Endothelial cell of umbilical vein (primary cell): ENCODE measurements around the gene OTUD3. TPM values are rescaled to one million over a fixed set of nuclear protein-coding genes. Genes with fewer than 3 reads are reported as not detected.
"Not testable (repeated sequence)": the region's sequence is repeated elsewhere in the genome, so short reads cannot be mapped to it uniquely, and the experiment has no call there.

Source experiments
- BruUV-seq: library from RNA; stranded (reverse); fragments of 400-500 nt; replicated peaks from 2 replicates; lab custom pipeline; 2021; lab: Mats Ljungman, UMichigan
- CTCF ChIA-PET: fragments of 300-600, 350-600 bp; sonication (Branson Sonifier 250); formaldehyde crosslinking; loops from one replicate; lab custom pipeline; 2021; ENCODE audit warnings: antibody characterized with exemption, inconsistent platforms; lab: Charles Lee
- POLR2A ChIA-PET: fragments of 300-600, 350-600 bp; sonication (Branson Sonifier 250); formaldehyde crosslinking; loops from one replicate; lab custom pipeline; 2021; ENCODE audit warnings: antibody characterized with exemption, inconsistent platforms; lab: Charles Lee
- DNase-seq: peaks from one replicate; pipeline ENCODE4 v3.0.0-alpha.2; 2011; ENCODE audit warnings: low read depth, low spot score
- FAIRE-seq: peaks from 2 replicates; lab custom pipeline; 2011; peaks lifted over from hg19 to GRCh38; lab: Jason Lieb, UNC
- H2AFZ ChIP-seq: 2 replicates; pipeline ENCODE4 v1.6.0; 2012; ENCODE audit warnings: low read depth, low read length, control low read depth, inconsistent platforms
- H3K27ac ChIP-seq: 2 replicates; pipeline ENCODE4 v1.5.1; 2011; ENCODE audit warnings: low read depth, mild to moderate bottlenecking, control low read depth, low read length, moderate library complexity; ENCODE audit not compliant: insufficient read depth
- H3K27me3 ChIP-seq, 2 experiments: 2 replicates each; pipeline versions ENCODE4 v1.6.0 to v1.6.1; 2011; ENCODE audit warnings: low read length in 2 of 2, mixed read lengths in 1 of 2; ENCODE audit not compliant: control insufficient read depth in 2 of 2, insufficient read depth in 2 of 2
- H3K36me3 ChIP-seq, 2 experiments: 2 replicates in 1 of 2; 3 replicates in 1 of 2; pipeline ENCODE4 v1.5.1; 2011; ENCODE audit warnings: low read length in 2 of 2, mild to moderate bottlenecking in 1 of 2, moderate library complexity in 1 of 2; ENCODE audit not compliant: control insufficient read depth in 2 of 2, insufficient read depth in 2 of 2; ENCODE audit errors: extremely low read depth in 1 of 2
- H3K4me1 ChIP-seq: 3 replicates; pipeline ENCODE4 v1.5.1; 2011; ENCODE audit warnings: mild to moderate bottlenecking, low read length; ENCODE audit not compliant: control insufficient read depth, insufficient read depth; ENCODE audit errors: extremely low read depth
- H3K4me2 ChIP-seq: 2 replicates; pipeline ENCODE4 v1.6.1; 2011; ENCODE audit warnings: low read length, control low read depth, mixed read lengths; ENCODE audit not compliant: insufficient read depth
- H3K4me3 ChIP-seq, 3 experiments: fragments of 200-600 bp in 1 of 3; sonication (generic), shearing (Covaris generic) in 1 of 3; replicated peaks in 1 of 3; 2 replicates each; pipeline ENCODE4 v1.5.1; 2011 to 2016; ENCODE audit warnings: control low read depth in 3 of 3, low read length in 3 of 3, mild to moderate bottlenecking in 2 of 3, inconsistent platforms in 1 of 3, low read depth in 1 of 3, moderate library complexity in 1 of 3; ENCODE audit not compliant: insufficient read depth in 1 of 3
- H3K79me2 ChIP-seq: 2 replicates; pipeline ENCODE4 v1.6.0; 2012; ENCODE audit warnings: low read length, inconsistent platforms; ENCODE audit not compliant: control insufficient read depth, insufficient read depth
- H3K9ac ChIP-seq: replicated peaks from 2 replicates; pipeline ENCODE3; 2011; ENCODE audit warnings: low read length, control low read depth; ENCODE audit not compliant: insufficient read depth; ENCODE audit errors: extremely low read depth
- H3K9me1 ChIP-seq: replicated peaks from 3 replicates; pipeline ENCODE4 v1.6.0; 2011; ENCODE audit warnings: mild to moderate bottlenecking, low read length; ENCODE audit not compliant: control insufficient read depth, insufficient read depth; ENCODE audit errors: extremely low read depth
- H3K9me3 ChIP-seq: replicated peaks from 2 replicates; pipeline ENCODE4 v1.5.1; 2012; ENCODE audit warnings: low read length, inconsistent platforms; ENCODE audit not compliant: control insufficient read depth, insufficient read depth
- H4K20me1 ChIP-seq: replicated peaks from 2 replicates; pipeline ENCODE3; 2011; ENCODE audit warnings: mild to moderate bottlenecking, low read length; ENCODE audit not compliant: control insufficient read depth, insufficient read depth; ENCODE audit errors: extremely low read depth
- EZH2 ChIP-seq: IDR thresholded peaks from 2 replicates; pipeline ENCODE4 v1.6.1; 2012; ENCODE audit warnings: borderline replicate concordance, low read depth, mild to moderate bottlenecking, moderate library complexity, low read length, inconsistent platforms; ENCODE audit not compliant: severe bottlenecking
- FOS ChIP-seq: IDR thresholded peaks from 2 replicates; pipeline ENCODE4 v1.6.1; 2011; ENCODE audit warnings: mild to moderate bottlenecking, low read length, moderate library complexity, borderline replicate concordance; ENCODE audit not compliant: insufficient read depth
- GATA2 ChIP-seq: IDR thresholded peaks from 2 replicates; pipeline ENCODE4 v1.7.0; 2011; ENCODE audit warnings: low read depth, mild to moderate bottlenecking, moderate library complexity, mixed read lengths, low read length; ENCODE audit not compliant: insufficient read length, insufficient read depth
- JUN ChIP-seq: IDR thresholded peaks from 2 replicates; pipeline ENCODE4 v1.6.1; 2011; ENCODE audit warnings: borderline replicate concordance, low read depth; ENCODE audit not compliant: insufficient read length, insufficient read depth
- MYC ChIP-seq: IDR thresholded peaks from one replicate; pipeline ENCODE4 v1.6.1; 2011; ENCODE audit warnings: mild to moderate bottlenecking, low read depth, low read length
- POLR2A ChIP-seq: IDR thresholded peaks from 2 replicates; pipeline ENCODE4 v1.6.1; 2012; ENCODE audit warnings: low read depth, mild to moderate bottlenecking, control low read depth, low read length
- POLR2AphosphoS5 ChIP-seq: IDR thresholded peaks from 2 replicates; pipeline ENCODE4 v1.6.1; 2012; ENCODE audit warnings: low read depth, mild to moderate bottlenecking, control low read depth, low read length, moderate library complexity; ENCODE audit not compliant: insufficient read depth
- dilution Hi-C: fragments of 300-500 bp; cut with MboI; formaldehyde crosslinking; loops from one replicate; pipeline ENCODE4 v1.15.0; 2019; ENCODE audit warnings: low sequenced_read_pairs; ENCODE audit not compliant: extremely low pct_ligation_motif_present
- intact Hi-C: fragments of 100-400 bp; cut with micrococcal nuclease; formaldehyde crosslinking; loops from one replicate; pipeline ENCODE4 v1.10.0; 2022
- polyA plus RNA-seq, 4 experiments: library from polyadenylated mRNA; depleted of rRNA in 3 of 4; stranded (reverse) in 3 of 4; unstranded in 1 of 4; fragments of >200 nt; gene quantifications; 2 replicates each; pipeline versions ENCODE4 v1.2.1 to v1.2.3, GENCODE V29; 2011 to 2012; ENCODE audit warnings: missing spikeins in 1 of 4
- total RNA-seq: library from RNA; stranded (reverse); gene quantifications from 2 replicates; pipeline ENCODE4 v1.2.3, GENCODE V29; 2021
- TF ChIP-seq, protein P1 (sequence below), 2 donors: IDR thresholded peaks; 1 replicate in 1 of 2; 2 replicates in 1 of 2; pipeline ENCODE4 v1.5.1; 2011; ENCODE audit warnings: low read length in 2 of 2, mild to moderate bottlenecking in 2 of 2, moderate library complexity in 2 of 2, control low read depth in 1 of 2, inconsistent platforms in 1 of 2, low read depth in 1 of 2; ENCODE audit not compliant: insufficient read depth in 1 of 2; ENCODE audit errors: extremely low read depth in 1 of 2
- TF ChIP-seq, protein P2 (sequence below): IDR thresholded peaks from 2 replicates; pipeline ENCODE4 v1.6.1; 2011; ENCODE audit not compliant: insufficient read depth, insufficient read length

OTUD3 gene
- total and polyA plus RNA-seq, 2 donors (not counting 3 experiments of a cell fraction or from before 2014, with no cell fraction given): 3.1 to 10.6 TPM

DNA sequence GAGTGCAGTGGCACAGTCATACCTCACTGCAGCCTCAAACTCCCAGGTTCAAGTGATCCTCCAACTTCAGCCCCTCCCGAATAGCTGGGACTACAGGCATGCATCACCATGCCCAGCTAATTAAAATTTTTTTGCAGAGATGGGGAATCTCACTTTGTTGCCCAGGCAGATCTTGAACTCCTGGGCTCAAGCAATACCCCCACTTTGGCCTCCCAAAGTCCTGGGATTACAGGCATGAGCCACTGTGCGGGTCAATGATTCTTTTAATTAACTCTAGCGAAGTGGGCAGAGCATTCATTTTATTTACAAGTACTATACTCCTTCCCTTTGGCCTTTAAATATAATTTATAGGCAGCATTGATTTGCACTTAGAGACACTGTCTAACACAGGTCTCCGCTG is 2.5 kb upstream of the OTUD3 start:
- intact Hi-C loops (loop anchor here (5.0 to 10.0 kb wide), 2 partner anchors 217 to 615 kb away; partner anchors contain the start of gene HTR6), dilution Hi-C loops (no loop called here)
- Histone ChIP-seq H3K9me1 (no peaks in the 10 kb centered on the region), H3K27ac (no peak overlapping the region), H4K20me1 (peaks cover 2% of the 10 kb centered on the region), H3K27me3 (peaks cover 2 to 3% of the 10 kb centered on the region in 2 experiments), H3K4me3 (no peak overlapping the region), H3K9me3 (no peaks in the 10 kb centered on the region), H3K79me2 (peaks cover 21% of the 10 kb centered on the region), H2AFZ (no peak overlapping the region), H3K9ac (no peak overlapping the region), H3K36me3 (no peaks in the 10 kb centered on the region), H3K4me2 (no peak overlapping the region), H3K4me1 (peaks cover 14% of the 10 kb centered on the region)
- CTCF ChIA-PET: interaction anchor here (1.3 to 1.7 kb wide), 3 partner anchors 10 to 164 kb away, joined by 3 to 5 read pairs (median 3); no protein-coding TSS in a partner anchor
- DNase-seq (no peak), FAIRE-seq (no peak)
- POLR2A ChIA-PET: no interaction called here
- TF ChIP-seq FOS: no peak
- TF ChIP-seq POLR2AphosphoS5: no peak
- TF ChIP-seq MYC: no peak
- TF ChIP-seq EZH2: no peak
- no peak for TF ChIP-seq JUN
- TF ChIP-seq, protein P1, sequence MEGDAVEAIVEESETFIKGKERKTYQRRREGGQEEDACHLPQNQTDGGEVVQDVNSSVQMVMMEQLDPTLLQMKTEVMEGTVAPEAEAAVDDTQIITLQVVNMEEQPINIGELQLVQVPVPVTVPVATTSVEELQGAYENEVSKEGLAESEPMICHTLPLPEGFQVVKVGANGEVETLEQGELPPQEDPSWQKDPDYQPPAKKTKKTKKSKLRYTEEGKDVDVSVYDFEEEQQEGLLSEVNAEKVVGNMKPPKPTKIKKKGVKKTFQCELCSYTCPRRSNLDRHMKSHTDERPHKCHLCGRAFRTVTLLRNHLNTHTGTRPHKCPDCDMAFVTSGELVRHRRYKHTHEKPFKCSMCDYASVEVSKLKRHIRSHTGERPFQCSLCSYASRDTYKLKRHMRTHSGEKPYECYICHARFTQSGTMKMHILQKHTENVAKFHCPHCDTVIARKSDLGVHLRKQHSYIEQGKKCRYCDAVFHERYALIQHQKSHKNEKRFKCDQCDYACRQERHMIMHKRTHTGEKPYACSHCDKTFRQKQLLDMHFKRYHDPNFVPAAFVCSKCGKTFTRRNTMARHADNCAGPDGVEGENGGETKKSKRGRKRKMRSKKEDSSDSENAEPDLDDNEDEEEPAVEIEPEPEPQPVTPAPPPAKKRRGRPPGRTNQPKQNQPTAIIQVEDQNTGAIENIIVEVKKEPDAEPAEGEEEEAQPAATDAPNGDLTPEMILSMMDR (IDR thresholded peaks at IDR 0.05; ENCODE audit: extremely low read depth in 1 of 2, insufficient read depth in 1 of 2, low read depth in 1 of 2, low read length in 2 of 2): no peak
- TF ChIP-seq, protein P2, sequence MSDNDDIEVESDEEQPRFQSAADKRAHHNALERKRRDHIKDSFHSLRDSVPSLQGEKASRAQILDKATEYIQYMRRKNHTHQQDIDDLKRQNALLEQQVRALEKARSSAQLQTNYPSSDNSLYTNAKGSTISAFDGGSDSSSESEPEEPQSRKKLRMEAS: no peak
- no peak for TF ChIP-seq GATA2
- TF ChIP-seq POLR2A: no peak
- no TSS peak for BruUV-seq

DNA sequence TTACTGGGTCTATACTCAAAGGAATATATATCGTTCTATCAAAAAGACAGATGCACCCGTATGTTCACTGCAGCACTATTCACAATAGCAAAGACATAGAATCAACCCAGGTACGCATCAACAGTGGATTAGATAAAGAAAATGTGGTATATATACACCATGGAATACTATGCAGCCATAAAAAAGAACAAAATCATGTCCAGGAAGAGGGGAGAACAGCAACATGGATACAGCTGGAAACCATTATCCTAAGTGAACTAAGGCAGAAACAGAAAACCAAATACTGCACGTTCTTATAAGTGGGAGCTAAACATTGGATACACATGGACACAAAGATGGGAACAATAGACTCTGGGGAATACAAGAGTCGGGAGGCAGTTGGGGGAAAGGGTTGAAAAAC is 1.4 kb upstream of the OTUD3 start:
- peaks cover 14% of the 10 kb centered on the region for H3K4me1 ChIP-seq
- BruUV-seq, H3K9ac ChIP-seq, POLR2A ChIA-PET, H2AFZ ChIP-seq, H3K9me1 ChIP-seq, dilution Hi-C loops, H3K4me2 ChIP-seq, FAIRE-seq, H3K27ac ChIP-seq, H3K36me3 ChIP-seq, H3K27me3 ChIP-seq, DNase-seq, H3K9me3 ChIP-seq, H3K4me3 ChIP-seq, H4K20me1 ChIP-seq: not testable (repeated sequence)
- H3K79me2 ChIP-seq: peaks cover 31% of the 10 kb centered on the region
- CTCF ChIA-PET: interaction anchor here (1.3 to 1.7 kb wide), 3 partner anchors 70 to 269 kb away, joined by 3 to 4 read pairs (median 4); no protein-coding TSS in a partner anchor
- intact Hi-C loops: loop anchor here (5.0 to 10.0 kb wide), 2 partner anchors 219 to 614 kb away; partner anchors contain the start of gene HTR6
